AG20443 (cell line): ENCODE data around the gene AIFM1.

ENCODE experiments used
- DNase-seq: peaks from one replicate; pipeline ENCODE4 v3.0.0; 2012; ENCODE audit warnings: low spot score, mixed read lengths

The AIFM1 gene

GRCh38 chrX:130170752-130171445 lies 5.3 kb upstream of the AIFM1 start:
- DNase-seq: peak; percentile 44

- no peak for DNase-seq
These were observed 1.4 kb upstream of the AIFM1 start for GRCh38 chrX:130167040-130167439.

- no peak for DNase-seq
These were observed 799 bp upstream of the AIFM1 start for GRCh38 chrX:130166503-130166777.

GRCh38 chrX:130165181-130165702 lies 399 bp downstream of the AIFM1 start:
- no peak for DNase-seq

GRCh38 chrX:130163398-130163797 lies 2.2 kb downstream of the AIFM1 start:
- no peak for DNase-seq

- DNase-seq: no peak
These were observed 3.4 kb downstream of the AIFM1 start for GRCh38 chrX:130162094-130162735.

- DNase-seq: no peak
These were observed 5.9 kb downstream of the AIFM1 start for GRCh38 chrX:130159776-130160175.

- DNase-seq: no peak
These were observed 7.3 kb downstream of the AIFM1 start for GRCh38 chrX:130158311-130158710.

- no peak for DNase-seq
These were observed 10.1 kb downstream of the AIFM1 start for GRCh38 chrX:130155564-130155963.

GRCh38 chrX:130147631-130148030 lies 18.0 kb downstream of the AIFM1 start:
- no peak for DNase-seq

- DNase-seq: no peak
These were observed 20.5 kb downstream of the AIFM1 start for GRCh38 chrX:130145123-130145522.

GRCh38 chrX:130144509-130144908 lies 21.1 kb downstream of the AIFM1 start:
- DNase-seq: no peak

GRCh38 chrX:130139474-130140201 lies 26.0 kb downstream of the AIFM1 start:
- no peak for DNase-seq

- DNase-seq: no peak
These were observed 28.7 kb downstream of the AIFM1 start for GRCh38 chrX:130136961-130137360.

GRCh38 chrX:130136496-130136895 lies 29.1 kb downstream of the AIFM1 start:
- DNase-seq: no peak

GRCh38 chrX:130130990-130131389 lies 34.7 kb downstream of the AIFM1 start:
- DNase-seq: no peak

- peak; percentile 49 for DNase-seq
These were observed 40.4 kb downstream of the AIFM1 start for GRCh38 chrX:130125091-130125874.

- DNase-seq: no peak
These were observed 41.1 kb downstream of the AIFM1 start for GRCh38 chrX:130124577-130124976.

GRCh38 chrX:130121505-130121800 lies 44.2 kb downstream of the AIFM1 start:
- DNase-seq: no peak

- DNase-seq: peak; percentile 85
These were observed 44.7 kb downstream of the AIFM1 start for GRCh38 chrX:130120746-130121504.

GRCh38 chrX:130120321-130120731 lies 45.3 kb downstream of the AIFM1 start:
- DNase-seq: peak; percentile 9
